ENCODE results near the gene GULP1.

DNA sequence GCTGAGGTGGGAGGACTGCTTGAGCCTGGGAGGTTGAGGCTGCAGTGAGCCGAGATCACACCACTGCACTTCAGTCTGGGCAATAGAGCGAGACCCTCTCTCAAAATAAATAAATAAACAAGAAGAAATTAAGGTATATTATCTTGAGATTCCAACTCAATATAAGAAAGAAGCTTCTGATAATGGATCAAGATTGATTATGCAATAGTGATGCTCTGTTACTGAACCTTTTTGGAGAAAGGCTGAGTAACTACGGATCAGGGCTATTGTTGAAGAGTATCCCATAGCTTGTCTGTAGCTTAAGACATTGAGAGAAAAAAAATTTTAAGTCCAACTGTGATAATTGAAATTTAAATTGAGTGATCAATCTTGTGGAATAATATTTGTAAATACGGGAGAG is 17.7 kb downstream of the GULP1 start:
- no peak for TF ChIP-seq POLR2A (IDR thresholded peaks at IDR 0.05)
- TF ChIP-seq, protein P1, sequence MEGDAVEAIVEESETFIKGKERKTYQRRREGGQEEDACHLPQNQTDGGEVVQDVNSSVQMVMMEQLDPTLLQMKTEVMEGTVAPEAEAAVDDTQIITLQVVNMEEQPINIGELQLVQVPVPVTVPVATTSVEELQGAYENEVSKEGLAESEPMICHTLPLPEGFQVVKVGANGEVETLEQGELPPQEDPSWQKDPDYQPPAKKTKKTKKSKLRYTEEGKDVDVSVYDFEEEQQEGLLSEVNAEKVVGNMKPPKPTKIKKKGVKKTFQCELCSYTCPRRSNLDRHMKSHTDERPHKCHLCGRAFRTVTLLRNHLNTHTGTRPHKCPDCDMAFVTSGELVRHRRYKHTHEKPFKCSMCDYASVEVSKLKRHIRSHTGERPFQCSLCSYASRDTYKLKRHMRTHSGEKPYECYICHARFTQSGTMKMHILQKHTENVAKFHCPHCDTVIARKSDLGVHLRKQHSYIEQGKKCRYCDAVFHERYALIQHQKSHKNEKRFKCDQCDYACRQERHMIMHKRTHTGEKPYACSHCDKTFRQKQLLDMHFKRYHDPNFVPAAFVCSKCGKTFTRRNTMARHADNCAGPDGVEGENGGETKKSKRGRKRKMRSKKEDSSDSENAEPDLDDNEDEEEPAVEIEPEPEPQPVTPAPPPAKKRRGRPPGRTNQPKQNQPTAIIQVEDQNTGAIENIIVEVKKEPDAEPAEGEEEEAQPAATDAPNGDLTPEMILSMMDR (IDR thresholded peaks at IDR 0.05): no peak
